Fibroblast of villous mesenchyme (primary cell): ENCODE results near the gene FRY. TPM values are rescaled to one million over a fixed set of nuclear protein-coding genes. Genes with fewer than 3 reads are reported as not detected.

Experiments
- DNase-seq: peaks from one replicate; pipeline ENCODE4 v3.0.0-alpha.2; 2010; ENCODE audit warnings: low read depth
- H3K4me3 ChIP-seq: 2 replicates; pipeline ENCODE4 v1.5.1; 2011; ENCODE audit warnings: low read depth, mild to moderate bottlenecking, low read length
- CTCF ChIP-seq: IDR thresholded peaks from 2 replicates; pipeline ENCODE4 v1.5.1; 2012; ENCODE audit warnings: low read depth, mild to moderate bottlenecking, low read length; ENCODE audit not compliant: insufficient read depth
- total RNA-seq: library from RNA; depleted of rRNA; stranded (reverse); fragments of >200 nt; gene quantifications from 2 replicates; pipeline ENCODE4 v1.2.3, GENCODE V29; 2012

The FRY gene
- total RNA-seq, 1 donor: 27.2 TPM

DNA sequence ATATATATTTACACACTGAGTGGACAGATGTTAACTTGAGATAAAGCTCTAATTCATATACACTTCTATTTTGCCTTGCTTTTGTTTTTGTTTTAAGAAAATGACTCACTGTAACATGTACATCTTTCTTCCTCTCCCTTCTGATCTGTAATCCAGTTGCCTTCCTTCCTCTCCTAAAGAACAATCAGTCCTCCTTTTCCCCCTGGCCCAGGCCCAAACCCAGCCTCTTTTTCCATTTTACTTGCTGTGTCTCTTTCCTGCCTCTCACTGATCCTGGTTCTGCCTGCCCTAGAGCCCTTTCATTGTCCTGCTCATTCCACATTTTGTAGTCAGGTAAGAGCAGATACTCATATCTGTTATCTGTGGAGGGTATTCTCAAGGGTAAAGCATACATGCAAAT lies 232.8 kb downstream of the FRY start:
- peak; percentile 37 for DNase-seq
- no peak for TF ChIP-seq CTCF

DNA sequence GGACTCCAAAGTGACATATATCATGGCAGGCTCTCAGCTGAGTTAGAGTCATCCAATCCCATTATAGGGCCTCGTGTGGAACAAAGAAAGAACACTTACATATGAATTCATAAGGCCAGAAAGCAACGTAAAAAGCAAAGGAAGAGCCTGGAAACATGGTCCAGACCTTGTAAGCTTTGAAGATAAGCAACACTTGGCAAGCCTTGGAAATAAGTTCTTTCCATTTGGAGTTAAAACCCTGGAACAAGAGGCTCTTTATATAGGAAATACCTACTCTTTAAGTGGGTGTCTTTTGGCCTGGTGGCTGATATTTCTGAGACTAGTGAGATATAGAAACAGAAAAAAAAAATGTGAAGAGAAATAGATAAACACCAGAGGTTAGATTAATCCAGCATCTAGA lies 234.2 kb downstream of the FRY start:
- no peak overlapping the region for H3K4me3 ChIP-seq
- DNase-seq: no peak
- TF ChIP-seq CTCF: no peak

More for the DNA sequence above, 232.8 kb downstream of the FRY start:
- no peak overlapping the region for H3K4me3 ChIP-seq

GRCh38 chr13:32266130-32266529 lies 234.6 kb downstream of the FRY start:
- TF ChIP-seq CTCF: no peak
- H3K4me3 ChIP-seq: no peak overlapping the region
- no peak for DNase-seq

DNA sequence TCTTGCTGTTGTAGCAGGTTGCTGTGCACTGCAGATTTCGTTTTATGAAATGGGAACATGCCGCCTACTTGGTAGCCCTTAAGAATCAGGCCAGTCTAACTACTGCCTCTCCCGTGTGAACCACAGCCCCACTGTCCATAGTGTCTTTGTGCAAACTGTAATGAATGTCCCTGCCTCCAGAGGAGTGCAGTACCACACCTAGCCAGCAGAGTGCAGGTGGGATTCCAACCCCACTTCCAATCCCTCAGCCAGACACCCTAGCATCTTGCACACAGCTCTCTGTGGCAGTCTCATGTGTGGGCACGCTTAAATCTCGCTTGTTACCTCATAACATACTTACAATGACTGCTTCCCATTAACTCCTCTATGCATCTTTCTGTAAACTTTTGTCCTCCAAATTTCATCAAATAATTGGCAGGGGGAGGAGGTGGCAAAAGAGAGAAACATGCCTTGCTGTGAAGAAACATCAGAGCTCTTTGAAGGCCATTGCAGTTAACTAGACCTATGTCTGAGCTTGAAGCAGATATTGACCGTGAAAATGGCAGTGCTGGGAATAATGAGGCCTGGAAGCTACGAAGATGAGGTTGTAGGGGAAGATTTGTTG lies 236.4 kb downstream of the FRY start:
- DNase-seq: no peak
- peak; percentile 50 for TF ChIP-seq CTCF
- no peak overlapping the region for H3K4me3 ChIP-seq

- no peak for TF ChIP-seq CTCF
- H3K4me3 ChIP-seq: no peak overlapping the region
- DNase-seq: peak; percentile 7
These were observed 240.6 kb downstream of the FRY start for GRCh38 chr13:32272021-32272683.

DNA sequence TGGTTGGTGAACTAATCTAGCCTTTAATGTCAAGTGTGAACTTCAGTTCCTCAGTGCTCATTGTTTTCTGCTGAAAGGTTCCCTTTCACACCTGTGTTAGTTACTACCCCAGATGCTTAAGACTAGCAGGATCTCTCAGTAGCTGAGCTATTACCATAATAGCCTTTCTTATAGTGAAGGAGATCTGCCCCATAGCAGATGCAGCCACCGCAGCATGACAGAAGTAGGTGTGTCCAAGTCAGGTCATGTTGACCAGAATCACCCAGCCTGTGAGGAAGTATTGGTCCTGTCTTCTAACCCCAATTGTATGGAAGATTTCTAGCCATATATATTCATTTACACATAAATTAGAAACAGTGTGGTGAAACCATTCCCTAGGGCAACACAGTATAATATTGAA lies 246.3 kb downstream of the FRY start:
- DNase-seq: no peak
- TF ChIP-seq CTCF: no peak
- no peak overlapping the region for H3K4me3 ChIP-seq

GRCh38 chr13:32278426-32278825 lies 246.9 kb downstream of the FRY start:
- no peak overlapping the region for H3K4me3 ChIP-seq
- DNase-seq: peak; percentile 22
- TF ChIP-seq CTCF: no peak
